Stimulated activated CD4-positive, alpha-beta T cell treated with anti-CD3 and anti-CD28 coated beads, Interleukin-12 subunit alpha, Interleukin-12 subunit beta, amount 100 ng/mL, for 4 hours (primary cell): ENCODE results near the gene CTBP2.

ENCODE experiments used
- DNase-seq: peaks from one replicate; pipeline ENCODE4 v3.0.0-alpha.2; 2020

The CTBP2 gene

GRCh38 chr10:125159932-125160855, at the start of gene CTBP2:
TSS of gene CTBP2 (minus strand) at chr10:125160563.
- no peak for DNase-seq

- DNase-seq = no peak
Measured at GRCh38 chr10:125209591-125210355, 49.4 kb upstream of the CTBP2 start.

GRCh38 chr10:125208854-125209565, 48.6 kb upstream of the CTBP2 start:
- DNase-seq = no peak

GRCh38 chr10:125206623-125207022, 46.3 kb upstream of the CTBP2 start:
- no peak for DNase-seq

DNA sequence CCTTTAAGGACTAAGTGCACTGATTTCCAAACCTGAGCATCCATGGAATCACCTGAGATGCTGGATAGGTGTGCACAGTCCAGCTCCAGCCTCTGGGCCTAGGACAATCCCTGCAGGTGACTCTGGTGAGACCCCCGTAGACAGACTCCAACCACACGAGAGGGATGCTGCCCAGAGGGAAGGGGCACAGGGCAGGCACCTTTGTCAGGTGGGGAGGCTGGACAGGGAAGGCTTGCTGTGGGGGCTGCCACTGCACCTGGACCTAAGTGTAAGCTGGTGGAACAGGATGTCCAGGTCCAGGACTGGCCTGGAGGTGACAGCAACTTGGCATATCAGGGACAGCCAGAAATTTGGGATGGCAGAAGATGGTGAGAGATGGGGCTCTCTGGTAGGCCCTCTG, 45.1 kb upstream of the CTBP2 start:
- no peak for DNase-seq

GRCh38 chr10:125204400-125204799, 44.0 kb upstream of the CTBP2 start:
- DNase-seq = no peak

- no peak for DNase-seq
Measured at GRCh38 chr10:125203186-125203800, 42.9 kb upstream of the CTBP2 start.

DNA sequence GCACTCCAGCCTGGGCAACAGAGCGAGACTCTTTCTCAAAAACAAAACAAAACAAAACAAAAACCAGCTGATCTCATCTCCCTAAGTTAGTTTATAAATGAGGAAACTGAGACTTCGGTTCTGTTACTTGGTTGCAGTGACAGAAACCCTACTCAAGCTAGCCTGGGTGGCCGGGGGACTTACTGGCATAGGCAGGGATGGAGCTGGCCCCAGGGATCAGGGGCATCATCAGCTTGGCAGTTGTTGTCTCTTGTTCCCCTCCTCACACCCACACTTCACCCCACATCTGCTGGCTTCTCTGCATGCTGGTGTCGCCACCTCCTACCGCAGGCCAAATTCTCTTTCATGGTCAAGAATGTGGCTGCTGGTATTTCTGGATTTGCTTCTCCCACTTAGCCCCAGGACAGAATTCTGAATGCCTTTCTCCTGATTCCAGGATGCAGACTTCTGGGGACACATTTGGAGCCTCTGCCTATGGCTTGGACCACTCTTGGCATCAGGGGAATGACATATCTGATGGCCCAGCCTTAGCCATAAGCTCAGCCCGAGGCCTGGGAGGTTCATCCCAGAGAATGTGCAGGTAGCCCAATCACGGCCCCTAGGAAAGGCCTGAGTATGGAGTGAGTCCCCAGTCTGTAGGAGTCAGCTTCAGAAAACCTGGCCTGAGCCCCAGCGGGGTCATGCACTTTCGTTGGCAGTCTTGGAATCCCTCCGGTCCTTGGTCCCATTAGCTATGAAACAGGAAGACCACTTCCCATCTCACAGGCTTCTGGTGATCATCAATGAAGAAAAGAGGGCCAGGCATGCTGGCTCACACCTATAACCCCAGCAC, 41.6 kb upstream of the CTBP2 start:
- no peak for DNase-seq

- DNase-seq = no peak
Measured at GRCh38 chr10:125201108-125201524, 40.8 kb upstream of the CTBP2 start.

DNA sequence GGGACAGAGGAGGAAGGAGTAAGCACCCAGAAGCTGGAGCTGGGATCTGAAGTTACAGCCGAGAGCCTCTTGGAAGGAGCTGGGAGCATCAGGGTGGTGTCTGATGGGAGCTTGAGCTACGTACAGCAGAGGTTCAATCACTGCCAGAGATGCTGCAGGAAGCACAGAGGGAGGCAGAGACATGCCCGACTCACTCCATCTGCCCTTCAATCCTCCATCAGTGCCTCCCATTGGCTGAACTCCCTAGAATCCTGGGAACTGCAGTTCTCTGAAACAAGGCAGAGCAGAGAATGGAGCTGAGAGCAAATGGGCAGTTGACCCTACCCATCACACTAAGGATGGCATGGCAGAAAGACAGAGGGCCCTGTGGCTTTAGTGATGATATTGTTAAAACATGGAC, 40.0 kb upstream of the CTBP2 start:
- DNase-seq = no peak

GRCh38 chr10:125199270-125199669, 38.9 kb upstream of the CTBP2 start:
- no peak for DNase-seq

- DNase-seq = no peak
Measured at GRCh38 chr10:125194814-125195213, 34.5 kb upstream of the CTBP2 start.

DNA sequence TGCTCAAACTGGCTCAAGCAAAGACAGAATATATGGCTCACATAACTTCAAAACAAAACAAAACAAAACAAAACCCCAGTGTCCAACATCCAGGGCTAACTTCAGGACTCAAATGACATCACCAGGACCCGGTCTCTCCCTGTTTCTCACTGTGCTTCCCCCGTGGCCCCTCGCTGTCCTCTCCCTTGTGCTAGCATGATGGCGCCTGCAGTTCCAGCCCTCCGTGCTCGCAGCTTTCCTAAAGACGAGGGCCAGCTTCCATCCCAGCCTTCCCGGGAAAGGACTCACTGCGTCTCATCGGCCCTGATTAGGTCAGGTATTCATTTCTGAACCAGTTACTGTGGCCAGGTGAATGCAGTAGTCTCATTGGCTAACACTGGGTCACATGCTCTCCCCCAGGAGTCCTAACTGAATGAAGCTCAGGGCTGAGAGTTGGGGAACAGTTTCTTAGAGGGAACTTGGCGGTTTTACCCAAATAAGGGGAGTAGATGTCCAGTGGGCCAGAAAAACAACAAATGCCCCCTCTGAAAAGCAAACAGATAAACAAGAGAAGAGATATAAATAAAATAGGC, 33.0 kb upstream of the CTBP2 start:
- no peak for DNase-seq

DNA sequence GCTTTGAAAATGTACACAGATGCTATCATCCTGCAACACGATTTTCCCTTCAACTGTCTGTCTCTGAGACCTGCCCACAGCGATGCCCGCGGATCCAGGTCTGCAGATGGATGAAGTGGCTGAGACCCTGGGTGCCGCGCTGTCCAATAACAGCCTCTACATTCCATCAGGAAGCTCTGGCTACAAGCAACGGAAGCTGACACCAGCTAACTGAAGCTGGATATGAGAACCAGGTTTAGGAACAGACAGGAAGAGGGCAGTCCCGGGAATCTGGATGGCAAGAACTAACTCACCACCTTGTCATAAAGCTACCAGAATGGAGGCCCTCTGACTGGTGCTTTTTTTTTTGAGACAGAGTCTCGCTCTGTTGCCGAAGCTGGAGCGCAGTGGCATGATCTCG, 32.3 kb upstream of the CTBP2 start:
- no peak for DNase-seq

GRCh38 chr10:125192005-125192404, 31.6 kb upstream of the CTBP2 start:
- DNase-seq = no peak

DNA sequence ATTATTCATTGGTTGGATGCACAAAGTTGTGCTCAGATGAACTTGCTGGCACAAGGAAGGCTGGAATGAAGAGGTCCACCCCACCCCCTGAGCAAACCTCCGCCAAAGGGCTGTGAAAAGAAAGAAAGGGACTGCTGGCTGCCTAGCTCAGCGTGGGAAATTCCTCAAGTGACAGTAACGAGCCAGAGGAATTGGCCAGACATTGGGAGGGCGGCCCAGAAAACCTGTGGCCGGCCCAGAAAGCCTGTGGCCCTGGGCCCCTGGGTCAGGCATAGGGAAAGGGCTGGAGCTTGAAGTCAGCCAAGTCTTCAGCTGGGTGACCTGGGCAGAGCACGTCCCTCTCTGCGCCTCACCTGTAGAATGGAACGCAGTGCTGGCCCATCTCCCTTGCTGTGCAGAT, 30.6 kb upstream of the CTBP2 start:
- no peak for DNase-seq

DNA sequence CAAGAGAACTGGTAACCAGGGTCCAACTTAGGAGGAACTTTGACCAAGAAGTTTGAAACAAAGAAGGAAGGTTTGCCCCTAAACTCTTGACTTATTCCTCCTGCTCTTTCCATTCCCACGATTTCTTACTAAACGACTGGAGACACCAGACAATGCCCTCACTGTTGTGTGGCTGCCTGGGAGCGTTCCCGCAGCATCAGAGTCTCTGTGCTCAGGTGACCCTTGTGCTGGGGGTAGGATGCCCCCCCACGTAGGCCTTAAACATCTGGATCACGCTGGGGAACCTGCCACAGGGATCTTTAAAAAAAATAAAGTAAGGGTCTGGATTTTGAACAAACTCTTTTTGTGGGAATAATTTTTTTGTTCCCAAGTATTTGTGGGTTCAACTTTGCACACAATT, 30.1 kb upstream of the CTBP2 start:
- DNase-seq = no peak

DNA sequence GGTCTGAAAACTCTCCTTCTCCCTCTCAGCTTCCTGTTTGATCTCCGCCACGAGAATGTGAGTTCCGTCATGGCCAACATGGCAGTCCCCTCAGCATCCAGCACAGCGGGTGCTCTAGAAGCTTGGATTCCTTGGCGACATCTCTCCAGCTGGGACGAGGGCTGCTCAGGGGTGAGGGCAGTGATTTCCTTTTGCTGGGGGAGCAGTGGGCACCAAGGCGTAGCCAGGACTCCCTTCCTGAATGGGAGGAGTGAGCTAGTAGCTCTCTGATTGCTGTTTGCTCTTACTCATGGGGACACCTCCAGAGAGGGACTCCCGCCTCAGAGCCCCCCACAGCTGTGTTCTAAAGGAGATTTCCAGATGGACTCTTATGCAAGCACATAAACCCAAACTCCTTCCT, 28.8 kb upstream of the CTBP2 start:
- no peak for DNase-seq

GRCh38 chr10:125187238-125188194, 27.2 kb upstream of the CTBP2 start:
- DNase-seq = no peak

DNA sequence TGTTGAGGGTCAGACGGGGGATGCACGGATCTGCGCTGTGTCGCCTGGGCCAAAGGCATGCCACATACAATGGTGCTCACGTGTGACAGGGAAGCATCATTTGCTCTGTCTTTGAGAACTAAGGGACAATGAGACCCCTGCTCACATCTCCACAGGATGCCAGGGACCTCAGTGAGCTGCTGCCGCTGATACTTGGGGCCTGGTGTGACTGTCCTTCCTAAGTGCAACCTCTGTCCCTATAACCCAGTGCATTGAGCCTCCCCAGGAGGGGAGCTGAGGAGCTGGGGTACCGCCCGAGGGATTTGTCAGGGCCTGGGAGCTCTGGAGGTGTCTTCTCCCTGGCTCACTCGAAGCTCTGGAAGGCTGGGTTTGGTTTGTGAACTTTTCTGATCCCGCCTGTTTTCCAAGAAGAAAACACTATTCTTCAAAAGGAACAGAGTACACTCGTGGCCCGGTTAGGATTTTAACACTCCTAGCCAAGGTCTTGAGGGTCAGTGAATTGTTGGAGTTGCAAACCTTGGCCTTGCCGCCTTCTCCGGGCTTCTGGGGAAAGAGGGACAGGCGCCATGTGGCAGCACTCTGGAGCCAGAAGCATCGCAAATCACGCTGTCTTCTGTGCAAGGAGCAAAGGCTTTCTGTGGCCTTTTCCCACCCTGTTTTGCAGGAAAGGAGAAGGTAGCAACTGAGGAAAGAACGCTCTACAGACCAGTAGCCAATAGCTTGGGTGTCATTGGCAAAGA, 26.2 kb upstream of the CTBP2 start:
- no peak for DNase-seq
